ENCODE results near the gene MINAR1. TPM values are rescaled to one million over a fixed set of nuclear protein-coding genes. Genes with fewer than 3 reads are reported as not detected.

MINAR1 gene
- total RNA-seq, 1 donor, result 2.5 TPM

DNA sequence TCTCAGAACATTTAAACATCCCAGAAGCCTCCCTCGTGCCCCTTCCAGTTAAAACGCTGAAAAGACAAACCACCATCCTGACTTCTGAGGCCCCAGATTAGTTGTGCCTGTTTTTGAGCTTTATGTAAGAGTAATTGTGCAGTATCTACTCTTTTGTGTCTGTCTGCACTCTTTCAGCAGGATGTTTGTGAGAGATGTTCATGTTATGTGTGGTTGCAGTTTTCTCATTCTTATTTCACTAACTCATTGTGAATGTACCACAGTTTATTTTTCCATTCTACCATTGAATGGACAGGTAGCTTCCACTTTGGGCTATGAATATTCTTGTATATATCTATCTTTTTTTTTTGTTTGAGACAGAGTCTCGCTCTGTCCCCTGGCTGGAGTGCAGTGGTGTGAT lies 40.3 kb downstream of the MINAR1 start:
- no peak overlapping the region for H3K4me2 ChIP-seq (ENCODE audit: insufficient read depth, low read length)
- no peak overlapping the region for H2AFZ ChIP-seq (ENCODE audit: low read length)
- no peaks in the 10 kb centered on the region for H3K36me3 ChIP-seq (ENCODE audit: insufficient read depth, low read length)
- no peak overlapping the region for H3K27ac ChIP-seq (ENCODE audit: low read depth, low read length)
- H3K9me3 ChIP-seq (ENCODE audit: low read depth, low read length), result no peaks in the 10 kb centered on the region
- DNase-seq (ENCODE audit: insufficient read length, low spot score, missing footprints), result no peak
- H4K20me1 ChIP-seq (ENCODE audit: insufficient read depth, low read length), result no peaks in the 10 kb centered on the region
- no peak overlapping the region for H3K4me3 ChIP-seq (ENCODE audit: insufficient read depth, low read length)
- TF ChIP-seq, protein P1, sequence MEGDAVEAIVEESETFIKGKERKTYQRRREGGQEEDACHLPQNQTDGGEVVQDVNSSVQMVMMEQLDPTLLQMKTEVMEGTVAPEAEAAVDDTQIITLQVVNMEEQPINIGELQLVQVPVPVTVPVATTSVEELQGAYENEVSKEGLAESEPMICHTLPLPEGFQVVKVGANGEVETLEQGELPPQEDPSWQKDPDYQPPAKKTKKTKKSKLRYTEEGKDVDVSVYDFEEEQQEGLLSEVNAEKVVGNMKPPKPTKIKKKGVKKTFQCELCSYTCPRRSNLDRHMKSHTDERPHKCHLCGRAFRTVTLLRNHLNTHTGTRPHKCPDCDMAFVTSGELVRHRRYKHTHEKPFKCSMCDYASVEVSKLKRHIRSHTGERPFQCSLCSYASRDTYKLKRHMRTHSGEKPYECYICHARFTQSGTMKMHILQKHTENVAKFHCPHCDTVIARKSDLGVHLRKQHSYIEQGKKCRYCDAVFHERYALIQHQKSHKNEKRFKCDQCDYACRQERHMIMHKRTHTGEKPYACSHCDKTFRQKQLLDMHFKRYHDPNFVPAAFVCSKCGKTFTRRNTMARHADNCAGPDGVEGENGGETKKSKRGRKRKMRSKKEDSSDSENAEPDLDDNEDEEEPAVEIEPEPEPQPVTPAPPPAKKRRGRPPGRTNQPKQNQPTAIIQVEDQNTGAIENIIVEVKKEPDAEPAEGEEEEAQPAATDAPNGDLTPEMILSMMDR (IDR thresholded peaks at IDR 0.05; ENCODE audit: extremely low read depth, low read depth, low read length), result no peak
- no peaks in the 10 kb centered on the region for H3K79me2 ChIP-seq (ENCODE audit: insufficient read depth, low read length)
- peaks cover 6% of the 10 kb centered on the region for H3K4me1 ChIP-seq (ENCODE audit: insufficient read depth, low read length)
- no peaks in the 10 kb centered on the region for H3K27me3 ChIP-seq (ENCODE audit: insufficient read depth, low read length)

DNA sequence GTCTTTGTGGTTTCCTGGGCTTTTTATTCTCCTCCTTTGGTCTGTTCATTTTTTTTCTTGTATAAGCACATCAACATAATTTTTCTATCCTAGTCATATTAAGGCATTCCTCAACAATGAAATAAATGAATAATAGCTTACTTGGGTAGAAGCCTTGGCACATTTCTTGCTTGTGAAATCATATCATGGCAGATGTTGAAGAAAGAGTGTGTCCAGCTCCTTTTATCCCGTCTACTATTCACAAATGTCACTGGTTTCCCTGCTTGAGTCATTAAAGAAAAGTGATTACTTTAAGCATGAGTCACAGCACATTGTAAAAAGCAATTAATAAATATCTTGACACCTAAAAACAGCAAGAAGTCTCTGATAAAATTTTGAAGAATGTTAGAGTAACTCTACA lies 42.1 kb downstream of the MINAR1 start:
- Histone ChIP-seq H3K36me3 (ENCODE audit: insufficient read depth, low read length) (no peaks in the 10 kb centered on the region), H3K79me2 (ENCODE audit: insufficient read depth, low read length) (no peaks in the 10 kb centered on the region), H3K4me3 (ENCODE audit: insufficient read depth, low read length) (no peak overlapping the region), H3K27ac (ENCODE audit: low read depth, low read length) (no peak overlapping the region), H3K4me2 (ENCODE audit: insufficient read depth, low read length) (no peak overlapping the region), H4K20me1 (ENCODE audit: insufficient read depth, low read length) (no peaks in the 10 kb centered on the region), H3K27me3 (ENCODE audit: insufficient read depth, low read length) (no peaks in the 10 kb centered on the region), H3K4me1 (ENCODE audit: insufficient read depth, low read length) (peaks cover 6% of the 10 kb centered on the region), H2AFZ (ENCODE audit: low read length) (no peak overlapping the region), H3K9me3 (ENCODE audit: low read depth, low read length) (no peaks in the 10 kb centered on the region)
- TF ChIP-seq, protein P1 (IDR thresholded peaks at IDR 0.05; ENCODE audit: extremely low read depth, low read depth, low read length), result no peak
- DNase-seq (ENCODE audit: insufficient read length, low spot score, missing footprints), result no peak

DNA sequence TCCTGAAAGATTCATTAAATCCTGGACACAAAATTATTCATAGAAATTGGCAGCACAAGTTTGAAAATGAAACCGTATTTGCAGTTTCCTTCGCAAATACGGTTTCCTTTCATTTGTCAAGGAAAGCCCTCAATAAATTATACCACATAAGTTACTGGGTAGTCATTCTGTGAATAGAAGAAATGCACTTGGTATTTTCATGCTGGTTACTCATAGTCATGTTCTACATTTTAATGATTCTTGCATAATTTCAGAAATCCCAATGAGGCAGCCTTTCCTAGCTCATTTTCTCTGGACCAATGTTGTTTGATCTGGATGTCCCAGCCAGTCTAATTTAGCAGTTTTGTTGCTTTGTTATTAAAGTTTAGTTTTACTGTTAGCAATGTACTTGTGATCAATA lies 43.2 kb downstream of the MINAR1 start:
- Histone ChIP-seq H3K4me3 (ENCODE audit: insufficient read depth, low read length) (peak overlapping the region; percentile 1), H3K27ac (ENCODE audit: low read depth, low read length) (peak overlapping the region; percentile 1), H3K27me3 (ENCODE audit: insufficient read depth, low read length) (no peaks in the 10 kb centered on the region), H3K9me3 (ENCODE audit: low read depth, low read length) (no peaks in the 10 kb centered on the region), H3K4me1 (ENCODE audit: insufficient read depth, low read length) (peaks cover 6% of the 10 kb centered on the region), H3K4me2 (ENCODE audit: insufficient read depth, low read length) (peak overlapping the region; percentile 11), H3K79me2 (ENCODE audit: insufficient read depth, low read length) (no peaks in the 10 kb centered on the region), H4K20me1 (ENCODE audit: insufficient read depth, low read length) (no peaks in the 10 kb centered on the region), H2AFZ (ENCODE audit: low read length) (no peak overlapping the region), H3K36me3 (ENCODE audit: insufficient read depth, low read length) (no peaks in the 10 kb centered on the region)
- no peak for DNase-seq (ENCODE audit: insufficient read length, low spot score, missing footprints)
- TF ChIP-seq, protein P1 (IDR thresholded peaks at IDR 0.05; ENCODE audit: extremely low read depth, low read depth, low read length), result no peak

DNA sequence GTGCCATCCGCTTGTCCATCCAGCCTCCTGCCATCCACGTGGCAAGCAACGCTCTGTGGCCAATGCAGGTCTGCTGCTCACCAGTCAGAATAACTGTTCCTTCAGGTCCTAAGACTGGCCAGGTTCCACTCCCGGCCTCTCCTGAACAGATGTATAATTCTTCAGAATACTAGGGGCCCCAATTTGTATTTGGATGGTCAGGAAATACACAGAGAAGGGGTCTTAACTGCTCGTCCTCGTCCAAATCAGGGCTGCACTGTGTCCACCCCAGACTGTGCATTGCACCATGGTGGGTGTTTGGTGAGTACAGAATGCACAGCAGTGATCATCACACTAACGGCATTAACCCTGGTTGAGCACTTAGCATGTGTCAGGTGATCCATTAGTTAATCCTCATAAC lies 46.0 kb downstream of the MINAR1 start:
- peaks cover 6% of the 10 kb centered on the region for H3K4me1 ChIP-seq (ENCODE audit: insufficient read depth, low read length)
- H4K20me1 ChIP-seq (ENCODE audit: insufficient read depth, low read length), result no peaks in the 10 kb centered on the region
- no peaks in the 10 kb centered on the region for H3K36me3 ChIP-seq (ENCODE audit: insufficient read depth, low read length)
- H3K4me3 ChIP-seq (ENCODE audit: insufficient read depth, low read length), result no peak overlapping the region
- H3K79me2 ChIP-seq (ENCODE audit: insufficient read depth, low read length), result no peaks in the 10 kb centered on the region
- H3K27ac ChIP-seq (ENCODE audit: low read depth, low read length), result no peak overlapping the region
- no peak overlapping the region for H2AFZ ChIP-seq (ENCODE audit: low read length)
- no peaks in the 10 kb centered on the region for H3K27me3 ChIP-seq (ENCODE audit: insufficient read depth, low read length)
- TF ChIP-seq, protein P1 (IDR thresholded peaks at IDR 0.05; ENCODE audit: extremely low read depth, low read depth, low read length), result no peak
- no peak for DNase-seq (ENCODE audit: insufficient read length, low spot score, missing footprints)
- H3K9me3 ChIP-seq (ENCODE audit: low read depth, low read length), result no peaks in the 10 kb centered on the region
- no peak overlapping the region for H3K4me2 ChIP-seq (ENCODE audit: insufficient read depth, low read length)

Data from osteoblast (primary cell).